CD4-positive, alpha-beta T cell (primary cell): ENCODE results near the gene ZNF746. TPM values are rescaled to one million over a fixed set of nuclear protein-coding genes. Genes with fewer than 3 reads are reported as not detected.
A peak's percentile ranks its signal among the peaks of the same experiment; 100 is the strongest.

ENCODE experiments used
- ATAC-seq: fragments of 200-7000 bp; cut with Tn5 transposase; one replicate; pipeline ENCODE4 v1.10.0; 2022; ENCODE audit warnings: mild to moderate bottlenecking; ENCODE audit not compliant: poor library complexity
- CTCF ChIA-PET: fragments of 350-600 bp; sonication (Branson Sonifier 250); formaldehyde crosslinking; loops from one replicate; lab custom pipeline; 2021; ENCODE audit warnings: antibody characterized with exemption, inconsistent platforms; lab: Charles Lee
- POLR2A ChIA-PET: fragments of 350-600 bp; sonication (Branson Sonifier 250); formaldehyde crosslinking; loops from one replicate; lab custom pipeline; 2021; ENCODE audit warnings: antibody characterized with exemption, inconsistent platforms; lab: Charles Lee
- DNase-seq, 14 experiments: peaks; one replicate each; pipeline ENCODE4 v3.0.0-alpha.2; 2013 to 2020; ENCODE audit warnings: mixed read lengths in 2 of 14
- H3K27ac ChIP-seq, 2 donors: one replicate each; pipeline versions ENCODE4 v1.5.1 to v1.7.0; 2013; ENCODE audit warnings: low read length in 2 of 2, low read depth in 1 of 2, mild to moderate bottlenecking in 1 of 2
- H3K27me3 ChIP-seq, 2 experiments: 1 replicate in 1 of 2; 2 replicates in 1 of 2; pipeline versions ENCODE4 v1.6.1 to v1.7.0; 2013; ENCODE audit warnings: low read length in 2 of 2, control low read depth in 1 of 2, mild to moderate bottlenecking in 1 of 2, moderate library complexity in 1 of 2; ENCODE audit not compliant: insufficient read depth in 2 of 2, control insufficient read depth in 1 of 2
- H3K36me3 ChIP-seq: one replicate; pipeline ENCODE4 v1.6.1; 2013; ENCODE audit warnings: low read length, control low read depth; ENCODE audit not compliant: insufficient read depth
- H3K4me1 ChIP-seq: one replicate; pipeline ENCODE4 v1.6.1; 2013; ENCODE audit warnings: low read length, control low read depth; ENCODE audit not compliant: insufficient read depth
- H3K4me3 ChIP-seq: one replicate; pipeline ENCODE4 v1.5.1; 2013; ENCODE audit warnings: mild to moderate bottlenecking, low read length, moderate library complexity
- H3K9me3 ChIP-seq, 2 experiments: 1 replicate in 1 of 2; 2 replicates in 1 of 2; pipeline versions ENCODE4 v1.6.1 to v1.7.0; 2013; ENCODE audit warnings: low read length in 2 of 2, mild to moderate bottlenecking in 2 of 2, control low read depth in 1 of 2, moderate library complexity in 1 of 2; ENCODE audit not compliant: control insufficient read depth in 1 of 2, insufficient read depth in 1 of 2
- H3K27ac Mint-ChIP-seq: one replicate; pipeline ENCODE4 v1.8.0; 2020; ENCODE audit warnings: mixed read lengths
- H3K27me3 Mint-ChIP-seq: one replicate; pipeline ENCODE4 v1.8.0; 2021; ENCODE audit warnings: mixed read lengths
- H3K36me3 Mint-ChIP-seq: one replicate; pipeline ENCODE4 v1.8.0; 2021; ENCODE audit warnings: low read depth, mixed read lengths
- H3K4me1 Mint-ChIP-seq: one replicate; pipeline ENCODE4 v1.8.0; 2021; ENCODE audit warnings: low read depth, mixed read lengths
- H3K4me3 Mint-ChIP-seq: one replicate; pipeline ENCODE4 v1.8.0; 2020; ENCODE audit warnings: mild to moderate bottlenecking, mixed read lengths
- H3K9me3 Mint-ChIP-seq: one replicate; pipeline ENCODE4 v1.8.0; 2020; ENCODE audit warnings: mixed read lengths
- CTCF ChIP-seq: fragments of 200-600 bp; IDR thresholded peaks from one replicate; pipeline ENCODE4 v1.8.0; 2022; ENCODE audit warnings: antibody characterized with exemption, mild to moderate bottlenecking
- intact Hi-C, 2 experiments: fragments of 100-400 bp; cut with DNase I in 1 of 2; cut with micrococcal nuclease in 1 of 2; formaldehyde crosslinking; loops; one replicate each; pipeline versions ENCODE4 v1.15.1 to v1.9.0; 2023 to 2025; cut with DNase I, micrococcal nuclease
- total RNA-seq, 174 experiments: library from RNA in 2 of 174; stranded (reverse) in 2 of 174; gene quantifications; one replicate each; pipeline ENCODE4 v1.2.3 and lab custom pipeline; 2021 to 2026

The ZNF746 gene
- total RNA-seq, 2 experiments from 2014 or later: 28.4 to 30.3 TPM

GRCh38 chr7:149501651-149502050 lies 4.0 kb upstream of the ZNF746 start:
- no peaks in the 10 kb centered on the region for H3K36me3 ChIP-seq
- TF ChIP-seq CTCF: no peak
- Mint-ChIP-seq H3K36me3 (peaks cover 4% of the 10 kb centered on the region), H3K27ac (no peak overlapping the region), H3K4me1 (peaks cover 4% of the 10 kb centered on the region), H3K4me3 (no peak overlapping the region), H3K9me3 (no peaks in the 10 kb centered on the region), H3K27me3 (no peaks in the 10 kb centered on the region)
- CTCF ChIA-PET: no interaction called here
- peak in 1 of 14 experiments; percentile 5 for DNase-seq
- no peak overlapping the region for H3K27ac ChIP-seq
- peaks cover 0 to 3% of the 10 kb centered on the region in 2 experiments for H3K9me3 ChIP-seq
- H3K4me1 ChIP-seq: peaks cover 9% of the 10 kb centered on the region
- POLR2A ChIA-PET: no interaction called here
- no peak for ATAC-seq
- intact Hi-C loops: loop anchor here in 1 of 2 experiments (10.0 kb wide), 1 partner anchor 123 kb away; no protein-coding TSS in a partner anchor
- no peak overlapping the region for H3K4me3 ChIP-seq
- no peaks in the 10 kb centered on the region for H3K27me3 ChIP-seq

- H3K4me1 ChIP-seq: peaks cover 16% of the 10 kb centered on the region
- Mint-ChIP-seq H3K9me3 (no peaks in the 10 kb centered on the region), H3K4me3 (no peak overlapping the region), H3K27me3 (no peaks in the 10 kb centered on the region), H3K4me1 (peaks cover 11% of the 10 kb centered on the region), H3K36me3 (peaks cover 6% of the 10 kb centered on the region), H3K27ac (no peak overlapping the region)
- no peak overlapping the region for H3K27ac ChIP-seq
- no peaks in the 10 kb centered on the region for H3K36me3 ChIP-seq
- no peak for TF ChIP-seq CTCF
- H3K4me3 ChIP-seq: no peak overlapping the region
- CTCF ChIA-PET: no interaction called here
- ATAC-seq: no peak
- POLR2A ChIA-PET: no interaction called here
- no peaks in the 10 kb centered on the region for H3K27me3 ChIP-seq
- H3K9me3 ChIP-seq: no peaks in the 10 kb centered on the region
- DNase-seq: peak in 1 of 14 experiments; percentile 2
- intact Hi-C loops: loop anchor here in 1 of 2 experiments (10.0 kb wide), 1 partner anchor 124 kb away; no protein-coding TSS in a partner anchor
Observed at GRCh38 chr7:149500910-149501309, 3.3 kb upstream of the ZNF746 start.

- Histone ChIP-seq H3K36me3 (no peaks in the 10 kb centered on the region), H3K27ac (no peak overlapping the region), H3K27me3 (no peaks in the 10 kb centered on the region), H3K4me3 (no peak overlapping the region), H3K9me3 (no peaks in the 10 kb centered on the region), H3K4me1 (peaks cover 23% of the 10 kb centered on the region)
- Mint-ChIP-seq H3K36me3 (peaks cover 11% of the 10 kb centered on the region), H3K4me3 (peak overlapping the region; percentile 58), H3K4me1 (peaks cover 18% of the 10 kb centered on the region), H3K27ac (no peak overlapping the region), H3K9me3 (no peaks in the 10 kb centered on the region), H3K27me3 (no peaks in the 10 kb centered on the region)
- no peak for ATAC-seq
- intact Hi-C loops: loop anchor here in 1 of 2 experiments (10.0 kb wide), 1 partner anchor 125 kb away; no protein-coding TSS in a partner anchor
- peak in 2 of 14 experiments; percentile 18 to 27 for DNase-seq
- TF ChIP-seq CTCF: no peak
- CTCF ChIA-PET: no interaction called here
- POLR2A ChIA-PET: no interaction called here
Observed at GRCh38 chr7:149500201-149500600, 2.6 kb upstream of the ZNF746 start.
